Muscle of back (tissue), 10 donors: ENCODE measurements around the gene TTC9C. TPM values are rescaled to one million over a fixed set of nuclear protein-coding genes. Genes with fewer than 3 reads are reported as not detected.

Experiments
- polyA plus RNA-seq, 10 donors: library from polyadenylated mRNA; unstranded; fragments of 120-200 nt; gene quantifications; one replicate each; pipeline ENCODE4 v1.2.1, GENCODE V29; 2013; ENCODE audit not compliant: insufficient read length in 10 of 10

TTC9C gene
- polyA plus RNA-seq, 10 donors, result 22.8 to 32.2 (median 30.1) TPM

Other genes with a start within 250 kb of the TTC9C start
- 100 to 1,000 TPM; 269 to 408 (median 312) TPM for gene AHNAK, start 181.7 kb upstream of the TTC9C start, polyA plus RNA-seq
- 1,000 to 10,000 TPM; 2,727 to 3,805 (median 3,280) TPM for gene EEF1G, start 154.6 kb upstream of the TTC9C start, polyA plus RNA-seq
- 10 to 100 TPM; 11.6 to 17.7 (median 13.8) TPM for gene TUT1, start 137.0 kb upstream of the TTC9C start, polyA plus RNA-seq
- gene MTA2, start 126.6 kb upstream of the TTC9C start, polyA plus RNA-seq, result 10 to 100 TPM; 36.9 to 56.4 (median 44.1) TPM
- gene EML3, start 115.7 kb upstream of the TTC9C start, polyA plus RNA-seq, result 10 to 100 TPM; 11.9 to 25.3 (median 17.7) TPM
- 1 to 10 TPM in 8 of 10 donors, under 1 TPM in 2; 0.69 to 2.4 (median 1.6) TPM for gene ROM1, start 115.2 kb upstream of the TTC9C start, polyA plus RNA-seq
- 10 to 100 TPM; 13.3 to 22.3 (median 18.7) TPM for gene B3GAT3, start 106.5 kb upstream of the TTC9C start, polyA plus RNA-seq
- 100 to 1,000 TPM; 145 to 211 (median 165) TPM for gene GANAB, start 81.9 kb upstream of the TTC9C start, polyA plus RNA-seq
- 10 to 100 TPM in 6 of 10 donors, 1 to 10 TPM in 4; 9.0 to 13.9 (median 11.1) TPM for gene INTS5, start 75.2 kb upstream of the TTC9C start, polyA plus RNA-seq
- 10 to 100 TPM; 30.0 to 44.8 (median 33.0) TPM for gene C11orf98, start 63.3 kb upstream of the TTC9C start, polyA plus RNA-seq
- 1 to 10 TPM; 1.8 to 4.9 (median 3.1) TPM for gene CSKMT, start 63.2 kb upstream of the TTC9C start, polyA plus RNA-seq
- gene UQCC3, start 56.8 kb upstream of the TTC9C start, polyA plus RNA-seq, result 1 to 10 TPM; 4.5 to 8.3 (median 5.7) TPM
- 1 to 10 TPM; 3.0 to 8.4 (median 6.6) TPM for gene LBHD1, start 56.2 kb upstream of the TTC9C start, polyA plus RNA-seq
- 100 to 1,000 TPM in 9 of 10 donors, 10 to 100 TPM in 1; 96.1 to 155 (median 130) TPM for gene UBXN1, start 49.4 kb upstream of the TTC9C start, polyA plus RNA-seq
- 10 to 100 TPM; 12.8 to 31.1 (median 20.4) TPM for gene LRRN4CL, start 39.0 kb upstream of the TTC9C start, polyA plus RNA-seq
- 10 to 100 TPM; 15.1 to 24.5 (median 22.0) TPM for gene BSCL2, start 21.1 kb upstream of the TTC9C start, polyA plus RNA-seq
- gene GNG3, start 20.8 kb upstream of the TTC9C start, polyA plus RNA-seq, result 1 to 10 TPM in 2 of 10 donors, under 1 TPM in 5, not detected in 3; 0.35 to 1.5 (median 0.66) TPM
- 10 to 100 TPM; 40.7 to 61.0 (median 47.6) TPM for gene HNRNPUL2, start 1.0 kb upstream of the TTC9C start, polyA plus RNA-seq
- gene ZBTB3, start 25.7 kb downstream of the TTC9C start, polyA plus RNA-seq, result 1 to 10 TPM; 3.2 to 5.1 (median 3.9) TPM
- 100 to 1,000 TPM in 1 of 10 donors, 10 to 100 TPM in 9; 81.9 to 102 (median 89.2) TPM for gene POLR2G, start 33.1 kb downstream of the TTC9C start, polyA plus RNA-seq
- 10 to 100 TPM; 11.5 to 16.6 (median 14.2) TPM for gene TAF6L, start 42.9 kb downstream of the TTC9C start, polyA plus RNA-seq
- 10 to 100 TPM; 24.7 to 29.1 (median 27.6) TPM for gene TMEM179B, start 58.9 kb downstream of the TTC9C start, polyA plus RNA-seq
- 10 to 100 TPM; 10.6 to 17.0 (median 15.2) TPM for gene TMEM223, start 63.5 kb downstream of the TTC9C start, polyA plus RNA-seq
- 10 to 100 TPM; 59.6 to 85.7 (median 65.7) TPM for gene NXF1, start 77.0 kb downstream of the TTC9C start, polyA plus RNA-seq
- gene STX5, start 103.6 kb downstream of the TTC9C start, polyA plus RNA-seq, result 10 to 100 TPM; 32.7 to 42.6 (median 35.0) TPM
- not detected for gene TEX54, start 104.4 kb downstream of the TTC9C start, polyA plus RNA-seq
- gene WDR74, start 111.1 kb downstream of the TTC9C start, polyA plus RNA-seq, result 10 to 100 TPM; 25.5 to 35.1 (median 31.0) TPM
- 10 to 100 TPM; 33.4 to 60.9 (median 42.8) TPM for gene SLC3A2, start 152.4 kb downstream of the TTC9C start, polyA plus RNA-seq
- gene CHRM1, start 192.9 kb downstream of the TTC9C start, polyA plus RNA-seq, result under 1 TPM in 4 of 10 donors, not detected in 6; 0.05 to 0.49 (median 0.24) TPM